Stimulated activated CD4-positive, alpha-beta T cell treated with anti-CD3 and anti-CD28 coated beads, Interleukin-2, amount 100 ng/mL, for 48 hours (primary cell): Measurements from ENCODE around the gene DENND5B.
A peak's percentile ranks its signal among the peaks of the same experiment; 100 is the strongest.
"Not testable (repeated sequence)": the region's sequence is repeated elsewhere in the genome, so short reads cannot be mapped to it uniquely, and the experiment has no call there.

Experiments used
- DNase-seq, 2 donors: peaks; one replicate each; pipeline ENCODE4 v3.0.0-alpha.2; 2020

Gene DENND5B

GRCh38 chr12:31589904-31590641, 863 bp downstream of the DENND5B start:
- DNase-seq, result peak; percentile 5 to 7

GRCh38 chr12:31589598-31589903, 1.4 kb downstream of the DENND5B start:
- DNase-seq, result no peak

- DNase-seq, result no peak
Observed at GRCh38 chr12:31588976-31589375, 2.0 kb downstream of the DENND5B start.

GRCh38 chr12:31586728-31587127, 4.2 kb downstream of the DENND5B start:
- DNase-seq, result no peak

- DNase-seq, result no peak
Observed at GRCh38 chr12:31585895-31586294, 5.0 kb downstream of the DENND5B start.

- no peak for DNase-seq
Observed at GRCh38 chr12:31585271-31585670, 5.7 kb downstream of the DENND5B start.

- DNase-seq, result no peak
Observed at GRCh38 chr12:31584782-31585181, 6.2 kb downstream of the DENND5B start.

- no peak for DNase-seq
Observed at GRCh38 chr12:31583878-31584277, 7.1 kb downstream of the DENND5B start.

- no peak for DNase-seq
Observed at GRCh38 chr12:31582155-31582554, 8.8 kb downstream of the DENND5B start.

- no peak for DNase-seq
Observed at GRCh38 chr12:31578632-31579031, 12.3 kb downstream of the DENND5B start.

GRCh38 chr12:31574803-31575575, 15.9 kb downstream of the DENND5B start:
- DNase-seq, result no peak

- DNase-seq, result not testable (repeated sequence)
Observed at GRCh38 chr12:31574367-31574766, 16.6 kb downstream of the DENND5B start.

GRCh38 chr12:31572900-31573600, 17.9 kb downstream of the DENND5B start:
- DNase-seq, result no peak

- DNase-seq, result no peak
Observed at GRCh38 chr12:31570880-31571279, 20.1 kb downstream of the DENND5B start.

- not testable (repeated sequence) for DNase-seq
Observed at GRCh38 chr12:31569517-31569916, 21.4 kb downstream of the DENND5B start.

- no peak for DNase-seq
Observed at GRCh38 chr12:31568498-31568897, 22.4 kb downstream of the DENND5B start.

GRCh38 chr12:31567029-31567428, 23.9 kb downstream of the DENND5B start:
- DNase-seq, result no peak

- DNase-seq, result no peak
Observed at GRCh38 chr12:31566547-31566946, 24.4 kb downstream of the DENND5B start.

- no peak for DNase-seq
Observed at GRCh38 chr12:31562594-31563328, 28.2 kb downstream of the DENND5B start.

- DNase-seq, result no peak
Observed at GRCh38 chr12:31560516-31560915, 30.4 kb downstream of the DENND5B start.

- no peak for DNase-seq
Observed at GRCh38 chr12:31558521-31558920, 32.4 kb downstream of the DENND5B start.

GRCh38 chr12:31557707-31558106, 33.2 kb downstream of the DENND5B start:
- DNase-seq, result no peak

- DNase-seq, result not testable (repeated sequence)
Observed at GRCh38 chr12:31555466-31555865, 35.5 kb downstream of the DENND5B start.
